Liver (tissue), 9 donors: ENCODE data around the gene FGF21. TPM values are rescaled to one million over a fixed set of nuclear protein-coding genes. Genes with fewer than 3 reads are reported as not detected.

Experiments
- DNase-seq: peaks from one replicate; pipeline ENCODE4 v3.0.0-alpha.2; 2017; ENCODE audit warnings: low spot score
- H3K27ac ChIP-seq, 2 donors: one replicate each; pipeline ENCODE4 v1.7.0; 2013; ENCODE audit warnings: inconsistent platforms in 2 of 2, low read length in 2 of 2, control low read depth in 1 of 2, low read depth in 1 of 2, mild to moderate bottlenecking in 1 of 2
- H3K27me3 ChIP-seq, 4 donors: one replicate each; pipeline versions ENCODE4 v1.6.1 to v1.7.0; 2013; ENCODE audit warnings: low read length in 3 of 4, inconsistent platforms in 1 of 4, mild to moderate bottlenecking in 1 of 4, moderate library complexity in 1 of 4; ENCODE audit not compliant: control insufficient read depth in 4 of 4, insufficient read depth in 4 of 4
- H3K36me3 ChIP-seq, 4 donors: one replicate each; pipeline versions ENCODE4 v1.6.1 to v1.7.0; 2013; ENCODE audit warnings: low read length in 3 of 4, mild to moderate bottlenecking in 3 of 4, low read depth in 1 of 4, moderate library complexity in 1 of 4; ENCODE audit not compliant: control insufficient read depth in 4 of 4, insufficient read depth in 3 of 4
- H3K4me1 ChIP-seq, 4 donors: one replicate each; pipeline versions ENCODE4 v1.6.1 to v1.7.0; 2013; ENCODE audit warnings: low read length in 3 of 4, mild to moderate bottlenecking in 3 of 4, moderate library complexity in 1 of 4; ENCODE audit not compliant: control insufficient read depth in 4 of 4, insufficient read depth in 4 of 4
- H3K4me3 ChIP-seq, 3 donors: one replicate each; pipeline versions ENCODE4 v1.6.1 to v1.7.0; 2013; ENCODE audit warnings: low read length in 3 of 3, control low read depth in 1 of 3, low read depth in 1 of 3, mild to moderate bottlenecking in 1 of 3
- H3K9ac ChIP-seq, 2 donors: one replicate each; pipeline ENCODE4 v1.7.0; 2013; ENCODE audit warnings: low read length in 2 of 2, mild to moderate bottlenecking in 2 of 2, moderate library complexity in 2 of 2, control low read depth in 1 of 2, low read depth in 1 of 2
- H3K9me3 ChIP-seq, 4 donors: one replicate each; pipeline versions ENCODE4 v1.6.1 to v1.7.0; 2013; ENCODE audit warnings: low read length in 3 of 4; ENCODE audit not compliant: control insufficient read depth in 4 of 4
- EGR1 ChIP-seq, 2 donors: IDR thresholded peaks; 2 replicates each; pipeline ENCODE4 v1.6.1; 2016 to 2018; ENCODE audit warnings: antibody characterized with exemption in 2 of 2, low read depth in 2 of 2
- FOXA1 ChIP-seq: IDR thresholded peaks from 2 replicates; pipeline ENCODE4 v1.6.1; 2016; ENCODE audit warnings: antibody characterized with exemption
- FOXA2 ChIP-seq: IDR thresholded peaks from 2 replicates; pipeline ENCODE4 v1.6.1; 2016; ENCODE audit warnings: antibody characterized with exemption
- GABPA ChIP-seq, 2 donors: IDR thresholded peaks in 1 of 2; conservative IDR thresholded peaks in 1 of 2; 2 replicates each; pipeline ENCODE4 v1.6.1; 2016; ENCODE audit warnings: antibody characterized with exemption in 2 of 2, mild to moderate bottlenecking in 1 of 2, moderate library complexity in 1 of 2
- HNF4A ChIP-seq, 2 donors: conservative IDR thresholded peaks; 2 replicates each; pipeline ENCODE4 v1.6.1; 2016; ENCODE audit warnings: antibody characterized with exemption in 2 of 2, mild to moderate bottlenecking in 2 of 2
- HNF4G ChIP-seq: IDR thresholded peaks from 2 replicates; pipeline ENCODE4 v1.6.1; 2016; ENCODE audit warnings: antibody characterized with exemption
- JUND ChIP-seq, 2 donors: IDR thresholded peaks; 2 replicates each; pipeline ENCODE4 v1.6.1; 2016; ENCODE audit warnings: antibody characterized with exemption in 2 of 2
- NR2F2 ChIP-seq: IDR thresholded peaks from 2 replicates; pipeline ENCODE4 v1.6.1; 2016; ENCODE audit warnings: antibody characterized with exemption
- RAD21 ChIP-seq, 2 donors: IDR thresholded peaks; 2 replicates each; pipeline ENCODE4 v1.6.1; 2016; ENCODE audit warnings: antibody characterized with exemption in 2 of 2, mild to moderate bottlenecking in 2 of 2
- RXRA ChIP-seq, 2 donors: IDR thresholded peaks; 2 replicates each; pipeline ENCODE4 v1.6.1; 2017 to 2018; ENCODE audit warnings: antibody characterized with exemption in 2 of 2, mild to moderate bottlenecking in 1 of 2
- SP1 ChIP-seq: IDR thresholded peaks from 2 replicates; pipeline ENCODE4 v1.6.1; 2018; ENCODE audit warnings: antibody characterized with exemption, mild to moderate bottlenecking
- TAF1 ChIP-seq: conservative IDR thresholded peaks from 2 replicates; pipeline ENCODE4 v1.6.1; 2016; ENCODE audit warnings: antibody characterized with exemption, mild to moderate bottlenecking
- YY1 ChIP-seq: IDR thresholded peaks from 2 replicates; pipeline ENCODE4 v1.6.1; 2016; ENCODE audit warnings: antibody characterized with exemption, mild to moderate bottlenecking
- WGBS: extraction: QIAGEN DNeasy Blood & Tissue Kit; methylation state at CpG from one replicate; pipeline ENCODE4 v1.1.7; 2013; 5-methylcytosine and 5-hydroxymethylcytosine counted together
- polyA plus RNA-seq, 2 donors: library from polyadenylated mRNA; stranded (reverse) in 1 of 2; unstranded in 1 of 2; fragments of 200-250 nt in 1 of 2; fragments of >200 nt in 1 of 2; fragmentation: Nextera tagmentation in 1 of 2; extraction: Ambion mirVana in 1 of 2; gene quantifications; one replicate each; pipeline versions ENCODE4 v1.2.1 to v1.2.3, GENCODE V29; 2013 to 2015
- total RNA-seq, 2 donors: library from RNA; depleted of rRNA; stranded (reverse); fragments of >200 nt; gene quantifications; one replicate each; pipeline ENCODE4 v1.2.3, GENCODE V29; 2014
- TF ChIP-seq, protein P1 (sequence below): fragments of 150-350 bp; IDR thresholded peaks from 2 replicates; pipeline ENCODE4 v1.5.1; 2017; ENCODE audit warnings: improper control_type of control experiment, low read depth, low read length; ENCODE audit not compliant: missing input control
- TF ChIP-seq, protein P2 (sequence below): IDR thresholded peaks from 2 replicates; pipeline ENCODE4 v1.6.1; 2016; ENCODE audit warnings: antibody characterized with exemption
- TF ChIP-seq, protein P3 (sequence below): IDR thresholded peaks from 2 replicates; pipeline ENCODE4 v1.6.1; 2016; ENCODE audit warnings: antibody characterized with exemption
- TF ChIP-seq, protein P4 (sequence below): IDR thresholded peaks from 2 replicates; pipeline ENCODE4 v1.6.1; 2016; ENCODE audit warnings: antibody characterized with exemption, mild to moderate bottlenecking
- TF ChIP-seq, protein P5 (sequence below): IDR thresholded peaks from 2 replicates; pipeline ENCODE4 v1.6.1; 2016; ENCODE audit warnings: antibody characterized with exemption
- donor health status: healthy.
- donor health status: healthy.
- donor health status: healthy.
- donor health status: healthy.
- donor health status: healthy.

Gene FGF21
- total and polyA plus RNA-seq, 4 donors = 5.5 to 18.5 (median 6.5) TPM; not detected in 1

DNA sequence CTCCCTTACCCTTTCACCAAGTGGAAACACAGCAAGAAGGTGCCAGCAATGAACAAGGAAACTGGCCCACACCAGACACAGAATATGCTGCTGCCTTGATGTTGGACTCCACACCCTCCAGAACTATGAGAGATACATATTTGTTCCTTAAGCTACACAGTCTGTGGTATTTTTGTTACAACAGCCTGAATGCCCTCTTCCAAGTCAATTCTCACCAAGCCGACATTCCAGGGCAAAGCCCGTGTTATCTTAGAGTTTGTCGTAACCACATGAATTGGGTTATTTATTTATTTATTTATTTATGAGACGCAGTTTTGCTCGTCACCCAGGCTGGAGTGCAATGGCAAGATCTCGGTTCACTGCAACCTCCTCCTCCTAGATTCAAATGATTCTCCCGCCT lies 14.9 kb downstream of the FGF21 start:
- H3K27ac ChIP-seq = peak overlapping the region; percentile 92 to 99
- no peaks in the 10 kb centered on the region for H3K9me3 ChIP-seq
- H3K4me1 ChIP-seq = peaks cover 5 to 35% (median 9%) of the 10 kb centered on the region in 4 donors
- peak overlapping the region in 1 of 2 donors; percentile 75 for H3K9ac ChIP-seq
- DNase-seq = no peak
- no peak overlapping the region for H3K4me3 ChIP-seq
- WGBS = 53% methylated on average over 7 of the region's 7 CpGs
- H3K36me3 ChIP-seq = no peaks in the 10 kb centered on the region
- no peaks in the 10 kb centered on the region for H3K27me3 ChIP-seq
- TF ChIP-seq HNF4A (conservative IDR thresholded peaks at IDR 0.05) (no peak), RAD21 (IDR thresholded peaks at IDR 0.05) (no peak), EGR1 (IDR thresholded peaks at IDR 0.05; ENCODE audit: low read depth in 2 of 2) (no peak), SP1 (no peak), HNF4G (no peak), TAF1 (no peak), GABPA (IDR thresholded peaks at IDR 0.05 in 1 of 2, conservative IDR thresholded peaks at IDR 0.05 in 1 of 2) (no peak), RXRA (IDR thresholded peaks at IDR 0.05) (no peak), FOXA2 (no peak), FOXA1 (no peak), NR2F2 (no peak), YY1 (no peak), JUND (IDR thresholded peaks at IDR 0.05) (no peak)
- TF ChIP-seq, protein P1, sequence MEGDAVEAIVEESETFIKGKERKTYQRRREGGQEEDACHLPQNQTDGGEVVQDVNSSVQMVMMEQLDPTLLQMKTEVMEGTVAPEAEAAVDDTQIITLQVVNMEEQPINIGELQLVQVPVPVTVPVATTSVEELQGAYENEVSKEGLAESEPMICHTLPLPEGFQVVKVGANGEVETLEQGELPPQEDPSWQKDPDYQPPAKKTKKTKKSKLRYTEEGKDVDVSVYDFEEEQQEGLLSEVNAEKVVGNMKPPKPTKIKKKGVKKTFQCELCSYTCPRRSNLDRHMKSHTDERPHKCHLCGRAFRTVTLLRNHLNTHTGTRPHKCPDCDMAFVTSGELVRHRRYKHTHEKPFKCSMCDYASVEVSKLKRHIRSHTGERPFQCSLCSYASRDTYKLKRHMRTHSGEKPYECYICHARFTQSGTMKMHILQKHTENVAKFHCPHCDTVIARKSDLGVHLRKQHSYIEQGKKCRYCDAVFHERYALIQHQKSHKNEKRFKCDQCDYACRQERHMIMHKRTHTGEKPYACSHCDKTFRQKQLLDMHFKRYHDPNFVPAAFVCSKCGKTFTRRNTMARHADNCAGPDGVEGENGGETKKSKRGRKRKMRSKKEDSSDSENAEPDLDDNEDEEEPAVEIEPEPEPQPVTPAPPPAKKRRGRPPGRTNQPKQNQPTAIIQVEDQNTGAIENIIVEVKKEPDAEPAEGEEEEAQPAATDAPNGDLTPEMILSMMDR = no peak
- TF ChIP-seq, protein P2, sequence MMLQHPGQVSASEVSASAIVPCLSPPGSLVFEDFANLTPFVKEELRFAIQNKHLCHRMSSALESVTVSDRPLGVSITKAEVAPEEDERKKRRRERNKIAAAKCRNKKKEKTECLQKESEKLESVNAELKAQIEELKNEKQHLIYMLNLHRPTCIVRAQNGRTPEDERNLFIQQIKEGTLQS = no peak
- TF ChIP-seq, protein P3, sequence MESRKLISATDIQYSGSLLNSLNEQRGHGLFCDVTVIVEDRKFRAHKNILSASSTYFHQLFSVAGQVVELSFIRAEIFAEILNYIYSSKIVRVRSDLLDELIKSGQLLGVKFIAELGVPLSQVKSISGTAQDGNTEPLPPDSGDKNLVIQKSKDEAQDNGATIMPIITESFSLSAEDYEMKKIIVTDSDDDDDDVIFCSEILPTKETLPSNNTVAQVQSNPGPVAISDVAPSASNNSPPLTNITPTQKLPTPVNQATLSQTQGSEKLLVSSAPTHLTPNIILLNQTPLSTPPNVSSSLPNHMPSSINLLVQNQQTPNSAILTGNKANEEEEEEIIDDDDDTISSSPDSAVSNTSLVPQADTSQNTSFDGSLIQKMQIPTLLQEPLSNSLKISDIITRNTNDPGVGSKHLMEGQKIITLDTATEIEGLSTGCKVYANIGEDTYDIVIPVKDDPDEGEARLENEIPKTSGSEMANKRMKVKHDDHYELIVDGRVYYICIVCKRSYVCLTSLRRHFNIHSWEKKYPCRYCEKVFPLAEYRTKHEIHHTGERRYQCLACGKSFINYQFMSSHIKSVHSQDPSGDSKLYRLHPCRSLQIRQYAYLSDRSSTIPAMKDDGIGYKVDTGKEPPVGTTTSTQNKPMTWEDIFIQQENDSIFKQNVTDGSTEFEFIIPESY = no peak
- TF ChIP-seq, protein P4, sequence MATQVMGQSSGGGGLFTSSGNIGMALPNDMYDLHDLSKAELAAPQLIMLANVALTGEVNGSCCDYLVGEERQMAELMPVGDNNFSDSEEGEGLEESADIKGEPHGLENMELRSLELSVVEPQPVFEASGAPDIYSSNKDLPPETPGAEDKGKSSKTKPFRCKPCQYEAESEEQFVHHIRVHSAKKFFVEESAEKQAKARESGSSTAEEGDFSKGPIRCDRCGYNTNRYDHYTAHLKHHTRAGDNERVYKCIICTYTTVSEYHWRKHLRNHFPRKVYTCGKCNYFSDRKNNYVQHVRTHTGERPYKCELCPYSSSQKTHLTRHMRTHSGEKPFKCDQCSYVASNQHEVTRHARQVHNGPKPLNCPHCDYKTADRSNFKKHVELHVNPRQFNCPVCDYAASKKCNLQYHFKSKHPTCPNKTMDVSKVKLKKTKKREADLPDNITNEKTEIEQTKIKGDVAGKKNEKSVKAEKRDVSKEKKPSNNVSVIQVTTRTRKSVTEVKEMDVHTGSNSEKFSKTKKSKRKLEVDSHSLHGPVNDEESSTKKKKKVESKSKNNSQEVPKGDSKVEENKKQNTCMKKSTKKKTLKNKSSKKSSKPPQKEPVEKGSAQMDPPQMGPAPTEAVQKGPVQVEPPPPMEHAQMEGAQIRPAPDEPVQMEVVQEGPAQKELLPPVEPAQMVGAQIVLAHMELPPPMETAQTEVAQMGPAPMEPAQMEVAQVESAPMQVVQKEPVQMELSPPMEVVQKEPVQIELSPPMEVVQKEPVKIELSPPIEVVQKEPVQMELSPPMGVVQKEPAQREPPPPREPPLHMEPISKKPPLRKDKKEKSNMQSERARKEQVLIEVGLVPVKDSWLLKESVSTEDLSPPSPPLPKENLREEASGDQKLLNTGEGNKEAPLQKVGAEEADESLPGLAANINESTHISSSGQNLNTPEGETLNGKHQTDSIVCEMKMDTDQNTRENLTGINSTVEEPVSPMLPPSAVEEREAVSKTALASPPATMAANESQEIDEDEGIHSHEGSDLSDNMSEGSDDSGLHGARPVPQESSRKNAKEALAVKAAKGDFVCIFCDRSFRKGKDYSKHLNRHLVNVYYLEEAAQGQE = no peak
- TF ChIP-seq, protein P5, sequence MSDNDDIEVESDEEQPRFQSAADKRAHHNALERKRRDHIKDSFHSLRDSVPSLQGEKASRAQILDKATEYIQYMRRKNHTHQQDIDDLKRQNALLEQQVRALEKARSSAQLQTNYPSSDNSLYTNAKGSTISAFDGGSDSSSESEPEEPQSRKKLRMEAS = no peak
